Hematopoietic multipotent progenitor cell treated with erythropoietin and hydrocortisone succinate and interleukin-3 and kit ligand, for 17 days (in vitro differentiated cells): Measurements from ENCODE around the gene NGRN.

Experiments used
- DNase-seq: peaks from one replicate; pipeline ENCODE4 v3.0.0-alpha.2; 2015; ENCODE audit warnings: low spot score

NGRN gene

DNA sequence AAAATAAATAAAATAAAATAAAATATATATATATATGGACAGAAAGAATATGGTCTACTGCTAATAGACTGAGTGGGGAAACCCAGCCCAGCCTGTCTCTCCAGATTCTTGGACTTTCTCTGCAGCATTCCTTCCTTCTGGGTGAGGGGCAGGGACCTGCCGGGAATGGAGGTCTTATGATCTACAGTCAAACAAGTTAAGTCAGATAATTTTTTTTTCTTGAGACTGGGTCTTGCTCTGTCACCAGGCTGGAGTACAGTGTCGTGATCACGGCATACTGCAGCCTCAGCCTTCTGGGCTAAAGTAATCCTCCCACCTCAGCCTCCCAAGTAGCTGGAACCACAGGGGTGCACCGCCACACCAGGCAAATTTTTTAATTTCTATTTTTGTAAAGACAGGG lies 53.1 kb downstream of the NGRN start:
- no peak for DNase-seq

DNA sequence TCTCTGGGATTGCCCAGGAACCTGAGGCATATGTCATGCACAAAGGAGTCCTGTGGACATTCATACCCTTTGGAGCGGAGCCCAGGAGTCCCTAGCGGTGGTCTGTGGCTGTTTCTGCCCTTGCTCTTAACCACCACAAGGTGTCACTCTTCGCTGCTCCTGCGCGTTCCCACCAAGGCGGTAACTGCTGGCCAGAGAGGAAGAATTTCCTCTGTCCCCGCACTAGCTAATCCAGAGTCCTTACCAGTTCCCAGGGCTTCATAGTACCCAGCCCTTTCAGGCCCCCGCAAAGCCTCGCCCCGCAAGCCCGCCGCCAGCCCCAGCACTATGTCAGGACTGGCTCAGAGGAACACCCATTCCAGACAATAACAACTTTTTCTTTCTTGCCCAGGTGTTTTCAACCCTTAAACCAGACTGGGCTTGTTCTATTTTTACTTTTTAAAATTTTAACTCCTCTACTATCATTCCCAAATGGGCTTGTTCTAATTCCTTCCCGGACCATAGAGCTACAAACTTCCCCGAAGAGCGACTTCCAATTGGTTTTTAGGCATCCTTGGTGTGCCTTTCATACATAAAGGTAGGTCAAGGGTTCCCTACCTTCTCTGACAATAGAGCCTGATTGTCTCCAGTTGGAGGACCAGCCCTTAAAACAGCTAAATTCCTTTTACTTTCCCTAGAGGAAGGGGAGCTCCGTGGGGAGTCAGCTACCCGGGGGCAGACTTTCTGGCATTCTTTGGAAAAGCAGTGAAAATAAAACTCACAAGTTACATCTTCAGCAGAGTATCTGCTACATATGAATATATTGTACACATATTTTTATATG lies 54.8 kb downstream of the NGRN start:
- DNase-seq: peak; percentile 79

DNA sequence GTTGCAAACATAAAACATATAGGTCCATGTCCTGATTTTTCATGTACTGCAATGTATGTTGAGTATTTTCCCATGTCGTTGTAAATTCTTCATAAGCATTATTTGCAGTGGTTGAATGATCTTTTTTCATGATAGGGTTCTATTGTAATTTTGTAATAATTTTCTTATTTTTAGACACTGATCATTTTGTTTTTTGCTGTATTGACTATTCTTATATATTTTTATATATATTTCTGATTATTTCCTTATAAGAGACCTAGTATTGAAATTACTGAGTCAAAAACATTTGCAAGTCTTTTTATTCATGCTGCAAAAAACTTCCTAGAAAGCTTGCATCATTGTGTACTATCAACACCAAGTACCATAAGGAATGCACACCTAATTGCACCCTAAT lies 55.4 kb downstream of the NGRN start:
- no peak for DNase-seq
